SJCRH30 (cell line): ENCODE data around the gene GOLGA6L6. TPM values are rescaled to one million over a fixed set of nuclear protein-coding genes. Genes with fewer than 3 reads are reported as not detected.
"Not testable (repeated sequence)": the region's sequence is repeated elsewhere in the genome, so short reads cannot be mapped to it uniquely, and the experiment has no call there.

ENCODE experiments used
- DNase-seq, 2 experiments: peaks; one replicate each; pipeline ENCODE4 v3.0.0-alpha.2; 2015 to 2020
- H3K27ac ChIP-seq: fragments of 250-450 bp; sonication (Bioruptor Pico); 2 replicates; pipeline ENCODE4 v1.5.1; 2020; ENCODE audit warnings: mild to moderate bottlenecking, moderate library complexity
- H3K27me3 ChIP-seq: fragments of 250-450 bp; sonication (Bioruptor Pico); 2 replicates; pipeline ENCODE4 v1.5.1; 2020; ENCODE audit warnings: mild to moderate bottlenecking, moderate library complexity
- H3K36me3 ChIP-seq: fragments of 250-450 bp; sonication (Bioruptor Pico); 2 replicates; pipeline ENCODE4 v1.5.1; 2020; ENCODE audit warnings: mild to moderate bottlenecking, moderate library complexity
- H3K4me1 ChIP-seq: fragments of 250-450 bp; sonication (Bioruptor Pico); 2 replicates; pipeline ENCODE4 v1.5.1; 2020; ENCODE audit warnings: mild to moderate bottlenecking, moderate library complexity
- H3K4me3 ChIP-seq: fragments of 250-450 bp; sonication (Bioruptor Pico); 2 replicates; pipeline ENCODE4 v1.5.1; 2020; ENCODE audit warnings: mild to moderate bottlenecking, moderate library complexity
- H3K9me3 ChIP-seq: fragments of 250-450 bp; sonication (Bioruptor Pico); replicated peaks from 2 replicates; pipeline ENCODE4 v1.5.1; 2020; ENCODE audit warnings: mild to moderate bottlenecking, moderate library complexity
- total RNA-seq: library from RNA; depleted of rRNA; stranded (reverse); fragments of >200 nt; shearing (Covaris generic); gene quantifications from 2 replicates; pipeline ENCODE4 v1.2.3, GENCODE V29; 2014; rRNA removed

GOLGA6L6 gene
- total RNA-seq, result not detected in 2 replicates

GRCh38 chr15:20541700-20542099 is at the start of gene GOLGA6L6:
Gene GOLGA6L6 (minus strand): TSS chr15:20541800. CDS start chr15:20541709, 91 bp downstream.
- H3K27ac ChIP-seq, H3K36me3 ChIP-seq, DNase-seq, H3K27me3 ChIP-seq, H3K9me3 ChIP-seq, H3K4me1 ChIP-seq, H3K4me3 ChIP-seq: not testable (repeated sequence)

GRCh38 chr15:20590069-20590468 is 48.5 kb upstream of the GOLGA6L6 start:
- not testable (repeated sequence) for H3K27me3 ChIP-seq, DNase-seq, H3K4me3 ChIP-seq, H3K27ac ChIP-seq, H3K9me3 ChIP-seq, H3K4me1 ChIP-seq, H3K36me3 ChIP-seq

GRCh38 chr15:20586821-20587220 is 45.2 kb upstream of the GOLGA6L6 start:
- not testable (repeated sequence) for H3K4me1 ChIP-seq, H3K36me3 ChIP-seq, DNase-seq, H3K9me3 ChIP-seq, H3K4me3 ChIP-seq, H3K27me3 ChIP-seq, H3K27ac ChIP-seq

- not testable (repeated sequence) for H3K27ac ChIP-seq, DNase-seq, H3K4me3 ChIP-seq, H3K27me3 ChIP-seq, H3K4me1 ChIP-seq, H3K36me3 ChIP-seq, H3K9me3 ChIP-seq
Observed at GRCh38 chr15:20582726-20583115, 41.1 kb upstream of the GOLGA6L6 start.

GRCh38 chr15:20582109-20582725 is 40.6 kb upstream of the GOLGA6L6 start:
- not testable (repeated sequence) for H3K36me3 ChIP-seq, H3K27me3 ChIP-seq, H3K4me1 ChIP-seq, H3K4me3 ChIP-seq, H3K9me3 ChIP-seq, DNase-seq, H3K27ac ChIP-seq

GRCh38 chr15:20581261-20582108 is 39.9 kb upstream of the GOLGA6L6 start:
- not testable (repeated sequence) for H3K4me3 ChIP-seq, H3K27me3 ChIP-seq, H3K4me1 ChIP-seq, H3K27ac ChIP-seq, DNase-seq, H3K36me3 ChIP-seq, H3K9me3 ChIP-seq

GRCh38 chr15:20579662-20580061 is 38.1 kb upstream of the GOLGA6L6 start:
- H3K27me3 ChIP-seq, H3K4me1 ChIP-seq, H3K4me3 ChIP-seq, H3K9me3 ChIP-seq, DNase-seq, H3K27ac ChIP-seq, H3K36me3 ChIP-seq: not testable (repeated sequence)

GRCh38 chr15:20551289-20551688 is 9.7 kb upstream of the GOLGA6L6 start:
- not testable (repeated sequence) for H3K9me3 ChIP-seq

GRCh38 chr15:20505926-20506658 is 35.5 kb downstream of the GOLGA6L6 start:
- not testable (repeated sequence) for H3K4me3 ChIP-seq, DNase-seq, H3K36me3 ChIP-seq, H3K27me3 ChIP-seq, H3K27ac ChIP-seq, H3K9me3 ChIP-seq, H3K4me1 ChIP-seq

More at GRCh38 chr15:20551289-20551688, 9.7 kb upstream of the GOLGA6L6 start:
- H3K27me3 ChIP-seq, H3K36me3 ChIP-seq, H3K4me1 ChIP-seq, H3K27ac ChIP-seq, H3K4me3 ChIP-seq, DNase-seq: not testable (repeated sequence)

GRCh38 chr15:20502839-20503238 is 38.8 kb downstream of the GOLGA6L6 start:
- not testable (repeated sequence) for H3K4me3 ChIP-seq, H3K4me1 ChIP-seq, H3K36me3 ChIP-seq, H3K27me3 ChIP-seq, H3K9me3 ChIP-seq, H3K27ac ChIP-seq, DNase-seq

- not testable (repeated sequence) for H3K4me1 ChIP-seq, H3K36me3 ChIP-seq, H3K27me3 ChIP-seq, DNase-seq, H3K9me3 ChIP-seq, H3K27ac ChIP-seq, H3K4me3 ChIP-seq
Observed at GRCh38 chr15:20501512-20502222, 39.9 kb downstream of the GOLGA6L6 start.

GRCh38 chr15:20497781-20498180 is 43.8 kb downstream of the GOLGA6L6 start:
- H3K4me1 ChIP-seq, H3K9me3 ChIP-seq, H3K4me3 ChIP-seq, DNase-seq, H3K27me3 ChIP-seq, H3K36me3 ChIP-seq, H3K27ac ChIP-seq: not testable (repeated sequence)

GRCh38 chr15:20493035-20493434 is 48.6 kb downstream of the GOLGA6L6 start:
- not testable (repeated sequence) for H3K36me3 ChIP-seq, H3K9me3 ChIP-seq, H3K27ac ChIP-seq, DNase-seq, H3K4me3 ChIP-seq, H3K27me3 ChIP-seq, H3K4me1 ChIP-seq

GRCh38 chr15:20492598-20492997 is 49.0 kb downstream of the GOLGA6L6 start:
- not testable (repeated sequence) for H3K27me3 ChIP-seq, H3K36me3 ChIP-seq, H3K4me1 ChIP-seq, DNase-seq, H3K9me3 ChIP-seq, H3K4me3 ChIP-seq, H3K27ac ChIP-seq

GRCh38 chr15:20489320-20489719 is 52.3 kb downstream of the GOLGA6L6 start:
- H3K4me3 ChIP-seq, H3K9me3 ChIP-seq, DNase-seq, H3K27ac ChIP-seq, H3K4me1 ChIP-seq, H3K36me3 ChIP-seq, H3K27me3 ChIP-seq: not testable (repeated sequence)
